Loucy (cell line): ENCODE data around the gene TFG.

Experiments used
- EZH2phosphoT487 ChIP-seq: fragments of 200-600 bp; IDR thresholded peaks from 2 replicates; pipeline ENCODE4 v1.6.1; 2018; ENCODE audit warnings: antibody characterized with exemption, mild to moderate bottlenecking, moderate library complexity, borderline replicate concordance
- TF ChIP-seq, protein P1 (sequence below): fragments of 200-600 bp; sonication (generic); conservative IDR thresholded peaks from 2 replicates; pipeline ENCODE4 v1.5.1; 2014; ENCODE audit warnings: mild to moderate bottlenecking, antibody characterized with exemption, low read length

DNA sequence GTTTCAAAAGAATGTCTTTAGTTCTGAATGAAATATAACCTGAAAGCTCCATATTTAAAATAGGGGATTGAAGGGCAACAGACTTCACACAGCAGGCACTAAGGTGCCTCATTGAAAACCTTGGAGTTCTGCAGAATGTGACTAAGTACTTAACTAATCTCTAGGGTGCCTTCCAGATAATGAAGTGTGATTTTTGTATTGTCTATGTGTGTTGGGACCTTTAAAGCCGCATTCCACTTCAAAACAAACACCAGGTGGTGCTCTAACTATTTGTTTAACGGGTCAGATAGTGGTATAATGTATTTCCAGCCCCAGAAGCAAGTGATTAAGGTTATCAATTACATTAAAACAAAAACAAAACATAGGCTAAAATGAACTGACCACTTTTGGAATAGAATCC is 28.0 kb downstream of the TFG start:
- TF ChIP-seq, protein P1, sequence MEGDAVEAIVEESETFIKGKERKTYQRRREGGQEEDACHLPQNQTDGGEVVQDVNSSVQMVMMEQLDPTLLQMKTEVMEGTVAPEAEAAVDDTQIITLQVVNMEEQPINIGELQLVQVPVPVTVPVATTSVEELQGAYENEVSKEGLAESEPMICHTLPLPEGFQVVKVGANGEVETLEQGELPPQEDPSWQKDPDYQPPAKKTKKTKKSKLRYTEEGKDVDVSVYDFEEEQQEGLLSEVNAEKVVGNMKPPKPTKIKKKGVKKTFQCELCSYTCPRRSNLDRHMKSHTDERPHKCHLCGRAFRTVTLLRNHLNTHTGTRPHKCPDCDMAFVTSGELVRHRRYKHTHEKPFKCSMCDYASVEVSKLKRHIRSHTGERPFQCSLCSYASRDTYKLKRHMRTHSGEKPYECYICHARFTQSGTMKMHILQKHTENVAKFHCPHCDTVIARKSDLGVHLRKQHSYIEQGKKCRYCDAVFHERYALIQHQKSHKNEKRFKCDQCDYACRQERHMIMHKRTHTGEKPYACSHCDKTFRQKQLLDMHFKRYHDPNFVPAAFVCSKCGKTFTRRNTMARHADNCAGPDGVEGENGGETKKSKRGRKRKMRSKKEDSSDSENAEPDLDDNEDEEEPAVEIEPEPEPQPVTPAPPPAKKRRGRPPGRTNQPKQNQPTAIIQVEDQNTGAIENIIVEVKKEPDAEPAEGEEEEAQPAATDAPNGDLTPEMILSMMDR: peak; percentile 59
- TF ChIP-seq EZH2phosphoT487: no peak
